DOHH2 (cell line): ENCODE measurements around the gene RPL18A.

Experiments
- CTCF ChIP-seq: fragments of 200-600 bp; sonication (generic); IDR thresholded peaks from one replicate; pipeline ENCODE4 v1.5.1; 2014; ENCODE audit warnings: antibody characterized with exemption, mild to moderate bottlenecking, low read depth, low read length; ENCODE audit not compliant: poor library complexity, severe bottlenecking
- EZH2phosphoT487 ChIP-seq: fragments of 200-600 bp; sonication (generic); IDR thresholded peaks from 2 replicates; pipeline ENCODE4 v1.6.1; 2017; ENCODE audit warnings: borderline replicate concordance, mild to moderate bottlenecking, antibody characterized with exemption, low read length, moderate library complexity, mixed read lengths

DNA sequence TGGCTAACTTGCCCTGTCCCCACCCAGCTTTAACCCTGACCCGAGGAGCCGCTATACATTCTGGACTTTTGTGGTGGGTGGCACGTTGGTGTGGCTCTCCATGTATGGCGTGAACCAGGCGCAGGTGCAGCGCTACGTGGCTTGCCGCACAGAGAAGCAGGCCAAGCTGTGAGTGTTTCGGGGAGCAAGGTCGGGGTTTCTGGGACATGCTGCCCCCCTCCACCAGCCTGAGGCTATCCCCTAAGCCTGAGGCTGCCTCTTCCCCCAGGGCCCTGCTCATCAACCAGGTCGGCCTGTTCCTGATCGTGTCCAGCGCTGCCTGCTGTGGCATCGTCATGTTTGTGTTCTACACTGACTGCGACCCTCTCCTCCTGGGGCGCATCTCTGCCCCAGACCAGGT, 18.0 kb downstream of the RPL18A start:
- TF ChIP-seq CTCF (no peak), EZH2phosphoT487 (no peak)
